KOPT-K1 (cell line): ENCODE measurements around the gene AGK.
"Not testable (repeated sequence)": the region's sequence is repeated elsewhere in the genome, so short reads cannot be mapped to it uniquely, and the experiment has no call there.

ENCODE experiments used
- H3K27ac ChIP-seq: fragments of 200-600 bp; sonication (generic); 2 replicates; pipeline ENCODE4 v1.5.1; 2016; ENCODE audit warnings: antibody characterized with exemption, mild to moderate bottlenecking, low read depth, low read length; ENCODE audit not compliant: poor library complexity, severe bottlenecking
- H3K36me3 ChIP-seq: fragments of 200-600 bp; sonication (generic); 2 replicates; pipeline ENCODE4 v1.5.1; 2017; ENCODE audit warnings: antibody characterized with exemption, mild to moderate bottlenecking, low read length, moderate library complexity; ENCODE audit not compliant: insufficient read depth
- H3K9me3 ChIP-seq: fragments of 200-600 bp; sonication (generic); 2 replicates; pipeline ENCODE4 v1.5.1; 2017; ENCODE audit warnings: antibody characterized with exemption, low read length, mild to moderate bottlenecking; ENCODE audit not compliant: insufficient read depth, poor library complexity, severe bottlenecking

The AGK gene

GRCh38 chr7:141563956-141564623 is 12.9 kb downstream of the AGK start:
- Histone ChIP-seq H3K9me3 (peaks cover 11% of the 10 kb centered on the region), H3K36me3 (peaks cover 90% of the 10 kb centered on the region), H3K27ac (no peak overlapping the region)

DNA sequence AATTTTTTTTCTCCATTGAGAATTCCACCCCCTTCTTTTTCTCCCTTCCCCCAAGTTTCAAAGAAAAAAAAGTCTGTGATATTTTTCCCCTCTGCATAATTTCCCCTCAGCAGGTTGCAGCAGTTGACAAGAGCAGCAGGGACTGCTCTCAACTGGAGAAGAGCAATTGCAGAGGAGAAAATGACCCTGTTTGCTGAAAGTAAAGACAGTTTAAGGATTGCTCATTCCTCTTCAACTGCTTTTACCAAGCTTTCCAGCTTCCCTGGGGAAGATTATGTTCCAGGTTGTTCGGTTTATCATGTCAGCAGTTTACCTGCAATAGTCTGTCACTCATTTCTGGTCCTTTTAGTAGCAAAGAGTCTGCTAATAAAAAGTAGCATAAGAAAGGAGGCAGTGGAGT is 16.2 kb downstream of the AGK start:
- no peak overlapping the region for H3K27ac ChIP-seq
- peaks cover 84% of the 10 kb centered on the region for H3K36me3 ChIP-seq
- no peaks in the 10 kb centered on the region for H3K9me3 ChIP-seq

DNA sequence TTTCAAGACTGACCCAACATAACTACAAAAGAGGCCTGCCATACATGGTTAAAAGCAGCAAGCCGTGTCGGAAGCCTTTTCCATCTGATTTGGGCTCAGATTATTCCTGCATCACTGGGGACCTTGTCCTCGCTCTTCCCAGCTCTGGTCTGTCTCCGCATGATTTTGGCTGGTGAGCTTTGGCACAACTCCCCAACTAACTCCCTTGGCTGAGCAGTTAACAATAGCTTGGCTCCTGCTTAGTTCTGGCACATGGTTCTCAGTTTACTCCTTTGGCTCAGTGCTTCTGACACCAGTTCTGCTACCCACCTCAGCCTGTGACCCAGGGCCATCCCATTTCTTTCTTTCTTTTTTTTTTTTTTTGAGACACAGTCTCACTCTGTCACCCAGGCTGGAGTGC is 17.0 kb downstream of the AGK start:
- peaks cover 79% of the 10 kb centered on the region for H3K36me3 ChIP-seq
- no peak overlapping the region for H3K27ac ChIP-seq

DNA sequence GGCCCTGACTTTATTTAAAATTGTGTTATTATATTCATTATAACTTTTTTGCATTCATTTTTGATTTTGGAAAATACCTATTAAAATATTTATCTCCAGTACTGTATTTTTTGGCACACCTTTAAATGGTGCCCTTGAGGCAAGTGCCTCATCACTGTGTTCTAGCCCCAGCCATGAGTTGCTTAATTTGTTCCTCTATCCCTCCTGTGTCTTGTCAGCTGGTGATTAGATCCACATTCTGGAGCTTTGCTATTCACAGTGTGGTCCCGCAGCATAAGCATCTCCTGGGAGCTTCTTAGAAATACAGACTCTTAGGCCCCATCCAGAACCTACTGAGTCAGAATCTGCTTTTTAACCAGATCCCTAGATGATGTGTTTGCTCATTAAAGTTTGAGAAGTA is 19.8 kb downstream of the AGK start:
- H3K27ac ChIP-seq: no peak overlapping the region
- H3K36me3 ChIP-seq: peaks cover 75% of the 10 kb centered on the region
- peaks cover 20% of the 10 kb centered on the region for H3K9me3 ChIP-seq

More for the DNA sequence above, 17.0 kb downstream of the AGK start:
- no peaks in the 10 kb centered on the region for H3K9me3 ChIP-seq

- peaks cover 69% of the 10 kb centered on the region for H3K36me3 ChIP-seq
- H3K9me3 ChIP-seq: peaks cover 25% of the 10 kb centered on the region
- H3K27ac ChIP-seq: no peak overlapping the region
Measured at GRCh38 chr7:141572175-141572574, 21.0 kb downstream of the AGK start.

DNA sequence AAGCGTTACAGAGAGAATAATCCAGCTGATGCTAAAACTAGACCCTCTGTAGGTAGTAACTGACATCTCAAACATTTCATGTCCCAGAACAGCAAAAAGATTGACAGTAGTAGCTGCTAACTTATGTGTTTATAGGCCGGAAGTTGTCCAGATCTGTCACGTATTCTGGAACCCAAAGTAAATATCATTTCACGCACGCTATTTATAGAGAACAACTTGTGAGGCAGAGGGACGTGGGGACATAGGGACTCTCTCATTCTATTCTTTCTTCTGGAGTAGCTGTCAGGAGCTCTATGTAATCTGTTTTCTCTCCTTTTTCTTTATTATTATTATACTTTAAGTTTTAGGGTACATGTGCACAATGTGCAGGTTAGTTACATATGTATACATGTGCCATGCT is 22.3 kb downstream of the AGK start:
- Histone ChIP-seq H3K27ac (no peak overlapping the region), H3K36me3 (peaks cover 56% of the 10 kb centered on the region), H3K9me3 (peaks cover 25% of the 10 kb centered on the region)

DNA sequence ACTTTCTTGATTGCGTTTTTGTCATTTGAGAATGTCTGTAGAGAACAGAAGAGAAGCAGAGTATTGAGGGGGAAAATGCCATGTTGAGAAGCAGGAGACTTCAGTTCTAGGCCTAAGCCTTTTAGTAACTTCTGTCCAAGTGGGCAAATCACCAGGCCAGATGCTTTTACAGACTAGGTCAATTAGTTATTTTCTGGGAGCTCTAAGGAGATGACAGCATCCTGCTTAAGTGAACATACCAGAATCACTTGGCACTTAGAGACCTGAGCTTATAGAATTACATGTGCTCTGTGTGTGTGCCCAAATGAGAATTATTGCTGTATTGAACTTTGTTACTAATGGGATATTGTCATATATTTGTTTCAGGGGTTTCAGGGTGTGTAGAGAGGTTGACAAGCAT is 24.0 kb downstream of the AGK start:
- H3K27ac ChIP-seq: no peak overlapping the region

GRCh38 chr7:141575654-141576448 is 24.6 kb downstream of the AGK start:
- Histone ChIP-seq H3K27ac (no peak overlapping the region), H3K36me3 (peaks cover 43% of the 10 kb centered on the region), H3K9me3 (peaks cover 25% of the 10 kb centered on the region)

More for the DNA sequence above, 24.0 kb downstream of the AGK start:
- H3K9me3 ChIP-seq: peaks cover 25% of the 10 kb centered on the region
- H3K36me3 ChIP-seq: peaks cover 44% of the 10 kb centered on the region

DNA sequence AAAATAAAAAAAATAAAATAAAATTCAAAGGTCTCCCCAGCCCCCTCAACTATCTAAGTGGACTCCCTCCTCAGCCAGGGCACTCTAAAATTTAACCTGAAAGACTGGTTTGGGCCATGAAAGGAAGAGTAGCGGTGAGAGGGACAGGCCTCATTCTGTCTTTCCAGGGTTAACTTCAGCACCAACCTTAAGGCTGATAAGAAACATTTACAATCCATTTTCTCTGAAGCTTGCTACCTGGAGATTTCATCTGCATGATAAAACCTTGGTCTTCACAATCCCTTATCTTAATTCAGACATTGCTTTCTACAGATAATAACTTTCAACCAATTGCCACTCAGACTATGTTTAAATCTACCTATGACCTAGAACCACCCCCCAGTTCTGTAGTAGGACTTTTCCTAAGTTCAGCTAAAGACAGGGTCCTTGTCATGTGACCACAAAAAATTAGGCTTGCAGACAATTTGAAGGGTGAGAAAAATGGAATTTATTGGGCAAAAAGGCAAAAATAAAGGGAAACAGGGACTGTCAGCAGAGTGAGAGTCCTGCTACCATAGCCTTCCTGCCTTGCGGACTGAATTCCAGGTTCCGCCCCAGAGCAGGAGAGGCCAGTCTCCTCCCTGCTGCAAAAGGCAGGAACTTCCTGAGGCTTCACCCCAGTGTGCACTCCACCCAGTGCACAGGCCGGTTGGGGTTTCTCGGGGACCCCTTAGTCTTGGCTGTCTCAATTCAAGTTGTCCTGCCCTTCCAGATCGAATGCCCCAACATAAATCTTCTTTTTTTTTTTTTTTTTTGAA is 26.0 kb downstream of the AGK start:
- no peak overlapping the region for H3K27ac ChIP-seq
- H3K9me3 ChIP-seq: peaks cover 25% of the 10 kb centered on the region
- H3K36me3 ChIP-seq: peaks cover 34% of the 10 kb centered on the region

GRCh38 chr7:141579953-141580352 is 28.7 kb downstream of the AGK start:
- peaks cover 23% of the 10 kb centered on the region for H3K36me3 ChIP-seq
- not testable (repeated sequence) for H3K27ac ChIP-seq
- H3K9me3 ChIP-seq: peaks cover 16% of the 10 kb centered on the region

GRCh38 chr7:141582063-141582462 is 30.9 kb downstream of the AGK start:
- H3K27ac ChIP-seq, H3K9me3 ChIP-seq: not testable (repeated sequence)
- peaks cover 27% of the 10 kb centered on the region; the same call in 1 of the 2 replicates for H3K36me3 ChIP-seq

- peaks cover 33% of the 10 kb centered on the region; the same call in 1 of the 2 replicates for H3K36me3 ChIP-seq
- no peak overlapping the region for H3K27ac ChIP-seq
- no peaks in the 10 kb centered on the region for H3K9me3 ChIP-seq
Measured at GRCh38 chr7:141584935-141585334, 33.7 kb downstream of the AGK start.

GRCh38 chr7:141585592-141586510 is 34.6 kb downstream of the AGK start:
- Histone ChIP-seq H3K9me3 (no peaks in the 10 kb centered on the region), H3K36me3 (peaks cover 33% of the 10 kb centered on the region; the same call in 1 of the 2 replicates), H3K27ac (no peak overlapping the region)

DNA sequence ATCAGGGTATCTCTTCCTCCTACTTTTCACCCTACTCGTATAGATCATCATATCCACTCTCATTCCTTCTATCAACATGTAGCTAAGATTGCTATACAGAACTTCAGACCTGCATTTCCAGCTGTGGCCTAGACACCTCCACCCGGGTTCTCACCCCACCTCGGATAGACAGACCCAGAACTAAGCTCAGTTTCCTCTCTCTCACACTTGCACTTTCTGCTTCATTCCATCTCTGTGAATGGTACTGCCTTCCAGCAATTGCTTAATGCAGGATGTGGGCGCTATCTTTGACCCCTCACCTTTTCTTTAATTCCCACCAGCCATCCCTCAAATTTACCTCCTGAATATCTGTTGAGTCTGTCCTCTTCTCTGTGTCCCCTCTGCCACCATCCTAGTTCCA is 35.7 kb downstream of the AGK start:
- Histone ChIP-seq H3K36me3 (peaks cover 33% of the 10 kb centered on the region; the same call in 1 of the 2 replicates), H3K9me3 (no peaks in the 10 kb centered on the region), H3K27ac (no peak overlapping the region)
